GM11168 (cell line): ENCODE measurements around the gene UTS2R.
"Not testable (repeated sequence)": the region's sequence is repeated elsewhere in the genome, so short reads cannot be mapped to it uniquely, and the experiment has no call there.

Experiments used
- in situ Hi-C: fragments of 300-500 bp; cut with MboI; formaldehyde crosslinking; loops from one replicate; pipeline ENCODE4 v1.12.0; 2022; ENCODE audit warnings: low sequenced_read_pairs; ENCODE audit not compliant: unreplicated experiment

UTS2R gene

GRCh38 chr17:82333279-82334171, 38.0 kb upstream of the UTS2R start, which contains the start of gene SECTM1:
Gene SECTM1, minus strand, starts transcription at chr17:82333766. Its CDS starts 6,526 bp downstream, at chr17:82327240.
- in situ Hi-C loops = no loop called here

GRCh38 chr17:82334204-82334621, 37.4 kb upstream of the UTS2R start:
- in situ Hi-C loops = no loop called here

GRCh38 chr17:82334622-82335394, 36.8 kb upstream of the UTS2R start:
- in situ Hi-C loops = no loop called here

GRCh38 chr17:82338858-82339633, 32.5 kb upstream of the UTS2R start:
- in situ Hi-C loops = no loop called here

GRCh38 chr17:82339634-82340580, 31.7 kb upstream of the UTS2R start:
- in situ Hi-C loops = no loop called here

GRCh38 chr17:82342361-82343079, 29.0 kb upstream of the UTS2R start:
- in situ Hi-C loops = no loop called here

GRCh38 chr17:82343560-82343959, 28.0 kb upstream of the UTS2R start:
- in situ Hi-C loops = no loop called here

GRCh38 chr17:82344175-82344907, 27.2 kb upstream of the UTS2R start:
- in situ Hi-C loops = no loop called here

GRCh38 chr17:82345151-82345976, 26.2 kb upstream of the UTS2R start:
- in situ Hi-C loops = no loop called here

- in situ Hi-C loops = no loop called here
Observed at GRCh38 chr17:82346342-82347300, 24.9 kb upstream of the UTS2R start.

GRCh38 chr17:82347994-82348393, 23.6 kb upstream of the UTS2R start:
- in situ Hi-C loops = not testable (repeated sequence)

- in situ Hi-C loops = no loop called here
Observed at GRCh38 chr17:82348434-82348833, 23.1 kb upstream of the UTS2R start.

- in situ Hi-C loops = no loop called here
Observed at GRCh38 chr17:82348866-82349265, 22.7 kb upstream of the UTS2R start.

GRCh38 chr17:82349287-82349701, 22.3 kb upstream of the UTS2R start:
- in situ Hi-C loops = no loop called here

GRCh38 chr17:82350182-82351030, 21.2 kb upstream of the UTS2R start:
- in situ Hi-C loops = no loop called here
